ENCODE results near the gene ZNF296. TPM values are rescaled to one million over a fixed set of nuclear protein-coding genes. Genes with fewer than 3 reads are reported as not detected.

ZNF296 gene
- total and polyA plus RNA-seq, 2 of the 8 experiments (the other 6 are each of a cell fraction or from before 2014, with no cell fraction given) = 2.7 to 7.5 TPM

- TF ChIP-seq CHD7 (IDR thresholded peaks at IDR 0.05; ENCODE audit: insufficient replicate concordance, low read length) (no peak), CBX5 (IDR thresholded peaks at IDR 0.05; ENCODE audit: low read depth, low read length) (no peak), CREB1 (IDR thresholded peaks at IDR 0.05) (no peak), CBX8 (IDR thresholded peaks at IDR 0.05; ENCODE audit: borderline replicate concordance, low read depth, low read length) (no peak)
Observed at GRCh38 chr19:45058622-45059159, 17.6 kb downstream of the ZNF296 start (continued).

Measured in H1 (cell line).